HepG2 (cell line): ENCODE results near the gene WDR81. TPM values are rescaled to one million over a fixed set of nuclear protein-coding genes. Genes with fewer than 3 reads are reported as not detected.
A peak's percentile ranks its signal among the peaks of the same experiment; 100 is the strongest.

ENCODE experiments used
- ATAC-seq: fragments of 200-7000 bp; cut with Tn5 transposase; 3 replicates; pipeline ENCODE4 v1.9.1; 2020; ENCODE audit warnings: mild to moderate bottlenecking, moderate library complexity
- Bru-seq: library from RNA; stranded (reverse); fragments of 400-500 nt; gene quantifications from one replicate; lab custom pipeline; 2021; lab: Mats Ljungman, UMichigan
- BruChase-seq, 2 experiments: library from RNA; stranded (reverse); fragments of 400-500 nt; gene quantifications; one replicate each; lab custom pipeline; 2021; lab: Mats Ljungman, UMichigan
- BruUV-seq: library from RNA; stranded (reverse); fragments of 400-500 nt; replicated peaks from 2 replicates; lab custom pipeline; 2021; lab: Mats Ljungman, UMichigan
- CTCF ChIA-PET: fragments of 300-600 bp; formaldehyde crosslinking; extraction: SDS; loops from one replicate; lab custom pipeline; 2021; ENCODE audit warnings: low total read pairs, inconsistent platforms, low intra/inter-chr PET ratio; lab: Yijun Ruan, JAX
- POLR2A ChIA-PET: fragments of 350-600 bp; sonication (Branson Sonifier 250); formaldehyde crosslinking; loops from one replicate; lab custom pipeline; 2020; ENCODE audit warnings: antibody characterized with exemption, inconsistent platforms; lab: Yijun Ruan, JAX
- DNase-seq: peaks from one replicate; pipeline ENCODE4 v3.0.0-alpha.2; 2015; ENCODE audit warnings: low spot score
- FAIRE-seq: peaks from 3 replicates; lab custom pipeline; 2011; peaks lifted over from hg19 to GRCh38; lab: Jason Lieb, UNC
- H2AFZ ChIP-seq: one replicate; pipeline ENCODE4 v1.6.1; 2011; ENCODE audit warnings: low read length, inconsistent platforms
- H3K27ac ChIP-seq: fragments of 300-600 bp; 3 replicates; pipeline ENCODE4 v1.8.0; 2011; ENCODE audit warnings: mixed run types, mild to moderate bottlenecking, mixed read lengths, low read length, inconsistent platforms; ENCODE audit not compliant: insufficient read depth; ENCODE audit errors: extremely low read length
- H3K27me3 ChIP-seq, 2 experiments: fragments of 200-600 bp in 1 of 2; 2 replicates in 1 of 2; 3 replicates in 1 of 2; pipeline versions ENCODE4 v1.6.0 to v1.8.0; 2011; ENCODE audit warnings: low read length in 2 of 2, mild to moderate bottlenecking in 2 of 2, moderate library complexity in 2 of 2, inconsistent platforms in 1 of 2; ENCODE audit not compliant: insufficient read depth in 2 of 2, control insufficient read depth in 1 of 2
- H3K36me3 ChIP-seq, 2 experiments: fragments of 200-600 bp in 1 of 2; replicated peaks in 1 of 2; 2 replicates in 1 of 2; 3 replicates in 1 of 2; pipeline versions ENCODE4 v1.5.1 to v1.8.0; 2011; ENCODE audit warnings: low read length in 2 of 2, inconsistent platforms in 1 of 2; ENCODE audit not compliant: insufficient read depth in 2 of 2, control insufficient read depth in 1 of 2
- H3K4me1 ChIP-seq: 2 replicates; pipeline ENCODE4 v1.5.1; 2012; ENCODE audit warnings: low read length, inconsistent platforms; ENCODE audit not compliant: insufficient read depth
- H3K4me2 ChIP-seq: 2 replicates; pipeline ENCODE4 v1.6.0; 2011; ENCODE audit warnings: low read depth, low read length, inconsistent platforms
- H3K4me3 ChIP-seq, 3 experiments: fragments of 200-600 bp in 1 of 3; sonication (generic), shearing (Covaris generic) in 1 of 3; replicated peaks in 1 of 3; 2 replicates each; pipeline ENCODE4 v1.5.1; 2011 to 2016; ENCODE audit warnings: low read length in 3 of 3, inconsistent platforms in 2 of 3, low read depth in 2 of 3, mild to moderate bottlenecking in 2 of 3, control low read depth in 1 of 3, mixed read lengths in 1 of 3; ENCODE audit not compliant: insufficient read depth in 1 of 3
- H3K79me2 ChIP-seq: one replicate; pipeline ENCODE4 v1.6.1; 2011; ENCODE audit warnings: low read length, inconsistent platforms; ENCODE audit not compliant: insufficient read depth
- H3K9ac ChIP-seq: 2 replicates; pipeline ENCODE4 v1.6.0; 2011; ENCODE audit warnings: mild to moderate bottlenecking, low read depth, low read length, inconsistent platforms; ENCODE audit not compliant: insufficient read depth
- H3K9me3 ChIP-seq: 2 replicates; pipeline ENCODE4 v1.5.1; 2012; ENCODE audit warnings: mild to moderate bottlenecking, low read length
- H4K20me1 ChIP-seq: 2 replicates; pipeline ENCODE4 v1.6.0; 2011; ENCODE audit warnings: inconsistent platforms, mild to moderate bottlenecking, low read length, moderate library complexity; ENCODE audit not compliant: insufficient read depth
- ARHGAP35 ChIP-seq: sonication (generic); formaldehyde crosslinking; IDR thresholded peaks from 2 replicates; pipeline ENCODE4 v1.9.0; 2022; ENCODE audit warnings: mild to moderate bottlenecking, inconsistent platforms, moderate library complexity, missing genetic modification reagents, borderline replicate concordance
- E2F2 ChIP-seq: sonication (generic); formaldehyde crosslinking; IDR thresholded peaks from 2 replicates; pipeline ENCODE4 v1.4.0; 2020; ENCODE audit warnings: missing genetic modification reagents, borderline replicate concordance
- FLYWCH1 ChIP-seq: sonication (generic); formaldehyde crosslinking; IDR thresholded peaks from 2 replicates; pipeline ENCODE4 v1.8.1; 2023; ENCODE audit warnings: mild to moderate bottlenecking, missing genetic modification reagents
- HDAC6 ChIP-seq: fragments of 200-600 bp; sonication (generic); IDR thresholded peaks from 2 replicates; pipeline ENCODE4 v1.7.0; 2017; ENCODE audit warnings: mild to moderate bottlenecking, antibody characterized with exemption, low read length, low read depth
- MAFG ChIP-seq: sonication (generic); formaldehyde crosslinking; IDR thresholded peaks from 2 replicates; pipeline ENCODE4 v1.5.1; 2020; ENCODE audit warnings: mild to moderate bottlenecking, missing genetic modification reagents
- MZF1 ChIP-seq: sonication (generic); formaldehyde crosslinking; IDR thresholded peaks from 2 replicates; pipeline ENCODE4 v1.8.1; 2023; ENCODE audit warnings: mild to moderate bottlenecking, missing genetic modification reagents, borderline replicate concordance
- NFRKB ChIP-seq: fragments of 450-650 bp; IDR thresholded peaks from 2 replicates; pipeline ENCODE4 v1.6.1; 2017
- RBAK ChIP-seq: sonication (generic); formaldehyde crosslinking; IDR thresholded peaks from 2 replicates; pipeline ENCODE4 v1.5.1; 2020; ENCODE audit warnings: mild to moderate bottlenecking, missing genetic modification reagents
- SKI ChIP-seq: fragments of 450-650 bp; IDR thresholded peaks from one replicate; pipeline ENCODE4 v1.6.1; 2018; ENCODE audit warnings: mild to moderate bottlenecking; ENCODE audit not compliant: partially characterized antibody
- SPEN ChIP-seq: sonication (generic); formaldehyde crosslinking; IDR thresholded peaks from 2 replicates; pipeline ENCODE4 v1.5.1; 2020; ENCODE audit warnings: low read depth, mild to moderate bottlenecking, missing genetic modification reagents
- STAT5B ChIP-seq: sonication (generic); formaldehyde crosslinking; IDR thresholded peaks from 2 replicates; pipeline ENCODE4 v1.4.0; 2020; ENCODE audit warnings: missing genetic modification reagents
- TARDBP ChIP-seq: sonication (generic); formaldehyde crosslinking; IDR thresholded peaks from 2 replicates; pipeline ENCODE4 v1.8.0; 2022; ENCODE audit warnings: mild to moderate bottlenecking, missing genetic modification reagents
- TRIM22 ChIP-seq: fragments of 450-650 bp; IDR thresholded peaks from 2 replicates; pipeline ENCODE4 v1.6.1; 2017
- ZNF510 ChIP-seq: sonication (generic); formaldehyde crosslinking; IDR thresholded peaks from 2 replicates; pipeline ENCODE4 v1.4.0; 2020; ENCODE audit warnings: low read depth, mild to moderate bottlenecking, missing genetic modification reagents
- ZNF746 ChIP-seq: sonication (generic); formaldehyde crosslinking; IDR thresholded peaks from 2 replicates; pipeline ENCODE4 v1.8.0; 2022; ENCODE audit warnings: mild to moderate bottlenecking, missing genetic modification reagents
- WGBS: methylation state at CpG from one replicate; pipeline ENCODE4 v1.1.6; 2017; ENCODE audit warnings: low lambda C conversion rate; 5-methylcytosine and 5-hydroxymethylcytosine counted together
- in situ Hi-C: cut with HindIII; loops from 2 replicates; pipeline ENCODE4 v1.10.0; 2017; ENCODE audit warnings: low pct_unique_long_range_greater_than_20kb; ENCODE audit not compliant: extremely low pct_ligation_motif_present
- intact Hi-C: fragments of 100-400 bp; cut with micrococcal nuclease; formaldehyde crosslinking; loops from one replicate; pipeline ENCODE4 v1.10.0; 2022; ENCODE audit not compliant: unreplicated experiment
- long read RNA-seq, 2 experiments: library from RNA in 1 of 2; library from polyadenylated mRNA in 1 of 2; stranded (forward) in 1 of 2; unstranded in 1 of 2; transcript quantifications; one replicate each; pipeline ENCODE4 v2.0.0, GENCODE V29; 2019 to 2022
- polyA minus RNA-seq, 3 experiments: library from RNA; depleted of rRNA, polyadenylated mRNA; stranded (reverse); fragments of >200 nt; gene quantifications; 2 replicates each; pipeline ENCODE4 v1.2.3, GENCODE V29; 2011; ENCODE audit warnings: low replicate concordance in 1 of 3
- polyA plus RNA-seq, 8 experiments: library from polyadenylated mRNA; depleted of rRNA in 3 of 8; stranded (reverse) in 7 of 8; unstranded in 1 of 8; fragments of >200 nt; fragmentation: Illumina TruSeq in 4 of 8; extraction: Trizol in 4 of 8; gene quantifications; 2 replicates each; pipeline versions ENCODE4 v1.2.1 to v1.2.3, GENCODE V29; 2011 to 2016; ENCODE audit warnings: low read depth in 4 of 8, missing spikeins in 1 of 8, mixed read lengths in 1 of 8; ENCODE audit not compliant: insufficient read depth in 1 of 8
- total RNA-seq, 5 experiments: library from RNA; depleted of rRNA; stranded (reverse); fragments of >200 nt; fragmentation: Illumina TruSeq; extraction: Trizol; gene quantifications; 2 replicates each; pipeline ENCODE4 v1.2.3, GENCODE V29; 2016; ENCODE audit warnings: low read depth in 1 of 5
- TF ChIP-seq, protein P1 (sequence below): sonication (generic); formaldehyde crosslinking; IDR thresholded peaks from 2 replicates; pipeline ENCODE4 v1.5.0; 2020; ENCODE audit warnings: missing genetic modification reagents

WDR81 gene
- 12.5 and 16.7 TPM in 2 replicates for total RNA-seq (2016; rRNA removed; fragmentation: Illumina TruSeq; extraction: Trizol)
- total RNA-seq (2016; cell fraction: cytosol; rRNA removed; fragmentation: Illumina TruSeq; extraction: Trizol; ENCODE audit: low read depth), result 3.6 and 3.9 TPM in 2 replicates
- 9.9 and 18.3 TPM in 2 replicates for total RNA-seq (2016; cell fraction: insoluble cytoplasmic fraction; rRNA removed; fragmentation: Illumina TruSeq; extraction: Trizol)
- total RNA-seq (2016; cell fraction: membrane; rRNA removed; fragmentation: Illumina TruSeq; extraction: Trizol), result 5.3 and 6.1 TPM in 2 replicates
- 16.0 and 19.6 TPM in 2 replicates for total RNA-seq (2016; cell fraction: nucleus; rRNA removed; fragmentation: Illumina TruSeq; extraction: Trizol)
- polyA plus RNA-seq (2011; rRNA removed), result 9.1 and 15.1 TPM in 2 replicates
- polyA plus RNA-seq (2011; cell fraction: cytosol; rRNA removed), result 6.4 and 10.5 TPM in 2 replicates
- polyA plus RNA-seq (2011; cell fraction: nucleus; rRNA removed), result 60.8 and 75.3 TPM in 2 replicates
- 8.5 and 12.5 TPM in 2 replicates for polyA plus RNA-seq (2012)
- 1.8 and 2.2 TPM in 2 replicates for polyA plus RNA-seq (2016; cell fraction: cytosol; fragmentation: Illumina TruSeq; extraction: Trizol; ENCODE audit: low read depth)
- 10.4 and 13.7 TPM in 2 replicates for polyA plus RNA-seq (2016; cell fraction: insoluble cytoplasmic fraction; fragmentation: Illumina TruSeq; extraction: Trizol; ENCODE audit: low read depth)
- polyA plus RNA-seq (2016; cell fraction: membrane; fragmentation: Illumina TruSeq; extraction: Trizol; ENCODE audit: low read depth), result 3.1 and 3.3 TPM in 2 replicates
- 42.6 and 43.3 TPM in 2 replicates for polyA plus RNA-seq (2016; cell fraction: nucleus; fragmentation: Illumina TruSeq; extraction: Trizol; ENCODE audit: insufficient read depth, low read depth)
- 15.7 and 46.8 TPM in 2 replicates for polyA minus RNA-seq (2011; rRNA and poly(A)+ RNA removed; ENCODE audit: low replicate concordance)
- 13.4 and 15.0 TPM in 2 replicates for polyA minus RNA-seq (2011; cell fraction: cytosol; rRNA and poly(A)+ RNA removed)
- 18.0 and 22.3 TPM in 2 replicates for polyA minus RNA-seq (2011; cell fraction: nucleus; rRNA and poly(A)+ RNA removed)
- Bru-seq, nascent RNA, result percentile 58 among the genes with signal in this experiment
- BruChase-seq, experiment 1, labeled RNA remaining after a 6-hour chase, result percentile 73 among the genes with signal in this experiment
- BruChase-seq, experiment 2, labeled RNA remaining after a 2-hour chase, result percentile 72 among the genes with signal in this experiment
- long read RNA-seq, experiment 1, partial matches to known transcripts, result 34 of 36 reads
- long read RNA-seq, experiment 1, other reads (novel, unspliced or antisense), result 2 of 36 reads
- long read RNA-seq, experiment 2, full-length matches to known transcripts, result 23 of 65 reads
- long read RNA-seq, experiment 2, partial matches to known transcripts, result 26 of 65 reads
- long read RNA-seq, experiment 2, other reads (novel, unspliced or antisense), result 16 of 65 reads

GRCh38 chr17:1724351-1724868 lies at the start of gene WDR81:
Gene WDR81 (plus strand): TSS chr17:1724704. CDS start chr17:1724960, 256 bp downstream.
- H3K27ac ChIP-seq, result peak within 1 kb of the TSS; percentile 77
- H3K79me2 ChIP-seq, result peaks cover 23% of the 10 kb centered on the region
- no TSS peak for BruUV-seq
- peak; percentile 63 for ATAC-seq
- no CpG with 5 or more reads among the region's 57 CpGs for WGBS
- no peaks in the 10 kb centered on the region for H4K20me1 ChIP-seq
- DNase-seq, result peak; percentile 72
- POLR2A ChIA-PET, result interaction anchor here (1.5 to 17.5 kb wide), 10 partner anchors 9 to 86 kb away, joined by 5 to 299 read pairs (median 10); partner anchors contain the start of genes RILP, SERPINF1 and SERPINF2
- no peaks in the 10 kb centered on the region for H3K9me3 ChIP-seq
- H3K36me3 ChIP-seq, result peaks cover 0 to 1% of the 10 kb centered on the region in 2 experiments; a peak in 2 of 5 replicates
- intact Hi-C loops, result no loop called here
- H3K4me1 ChIP-seq, result peaks cover 72% of the 10 kb centered on the region
- peak within 1 kb of the TSS; percentile 97 for H3K4me2 ChIP-seq
- in situ Hi-C loops, result loop anchor here (25.0 kb wide), 1 partner anchor 313 kb away; the partner anchor contains the start of genes DPH1, OVCA2 and RTN4RL1
- no peak for FAIRE-seq
- CTCF ChIA-PET, result no interaction called here
- peak within 1 kb of the TSS; percentile 73 for H3K9ac ChIP-seq
- H3K4me3 ChIP-seq, result peak within 1 kb of the TSS; percentile 62 to 78 (median 64)
- H3K27me3 ChIP-seq, result no peaks in the 10 kb centered on the region
- no peak within 1 kb of the TSS for H2AFZ ChIP-seq
- no peak for TF ChIP-seq STAT5B (CRISPR knock-in tag)
- TF ChIP-seq HDAC6, result no peak
- TF ChIP-seq MZF1 (CRISPR knock-in tag), result no peak
- TF ChIP-seq, protein P1, sequence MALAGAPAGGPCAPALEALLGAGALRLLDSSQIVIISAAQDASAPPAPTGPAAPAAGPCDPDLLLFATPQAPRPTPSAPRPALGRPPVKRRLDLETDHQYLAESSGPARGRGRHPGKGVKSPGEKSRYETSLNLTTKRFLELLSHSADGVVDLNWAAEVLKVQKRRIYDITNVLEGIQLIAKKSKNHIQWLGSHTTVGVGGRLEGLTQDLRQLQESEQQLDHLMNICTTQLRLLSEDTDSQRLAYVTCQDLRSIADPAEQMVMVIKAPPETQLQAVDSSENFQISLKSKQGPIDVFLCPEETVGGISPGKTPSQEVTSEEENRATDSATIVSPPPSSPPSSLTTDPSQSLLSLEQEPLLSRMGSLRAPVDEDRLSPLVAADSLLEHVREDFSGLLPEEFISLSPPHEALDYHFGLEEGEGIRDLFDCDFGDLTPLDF, result 0 out of 2 replicates have a peak, but pooled peaks have one; percentile 20
- TF ChIP-seq SKI, result no peak
- no peak for TF ChIP-seq ARHGAP35 (CRISPR knock-in tag)
- TF ChIP-seq RBAK (CRISPR knock-in tag), result no peak
- peak; percentile 47; the same call in 1 of the 2 replicates for TF ChIP-seq ZNF746 (CRISPR knock-in tag)
- 0 out of 2 replicates have a peak, but pooled peaks have one; percentile 36 for TF ChIP-seq ZNF510 (CRISPR knock-in tag)
- no peak for TF ChIP-seq MAFG (CRISPR knock-in tag)
- TF ChIP-seq E2F2 (CRISPR knock-in tag), result no peak
- TF ChIP-seq TARDBP (CRISPR knock-in tag), result peak; percentile 25; the same call in 1 of the 2 replicates
- no peak for TF ChIP-seq FLYWCH1
- peak; percentile 66; the same call in 1 of the 2 replicates for TF ChIP-seq SPEN (CRISPR knock-in tag)
- no peak for TF ChIP-seq TRIM22
- no peak for TF ChIP-seq NFRKB
